GM23338 (cell line): ENCODE results near the gene ITPR2. TPM values are rescaled to one million over a fixed set of nuclear protein-coding genes. Genes with fewer than 3 reads are reported as not detected.

ENCODE experiments used
- ATAC-seq: fragments of 200-7000 bp; cut with Tn5 transposase; 3 replicates; pipeline ENCODE4 v1.9.1; 2020
- DNase-seq: peaks from one replicate; pipeline ENCODE4 v3.0.0-alpha.2; 2015; ENCODE audit warnings: low spot score
- H2AFZ ChIP-seq: fragments of 200-600 bp; sonication (generic); 2 replicates; pipeline ENCODE4 v1.8.0; 2016; ENCODE audit warnings: antibody characterized with exemption, mild to moderate bottlenecking, moderate library complexity
- H3F3A ChIP-seq: fragments of 200-600 bp; sonication (generic); replicated peaks from 2 replicates; pipeline ENCODE4 v1.8.0; 2017; ENCODE audit warnings: antibody characterized with exemption, mixed run types, low read depth
- H3K27ac ChIP-seq: fragments of 200-600 bp; sonication (generic); 2 replicates; pipeline ENCODE4 v1.6.1; 2016; ENCODE audit warnings: low read depth
- H3K27me3 ChIP-seq: fragments of 200-600 bp; sonication (generic); 2 replicates; pipeline ENCODE4 v1.8.0; 2016; ENCODE audit warnings: mild to moderate bottlenecking, mixed run types, moderate library complexity; ENCODE audit not compliant: insufficient read depth
- H3K36me3 ChIP-seq: fragments of 200-600 bp; sonication (generic); 2 replicates; pipeline ENCODE4 v1.8.0; 2016; ENCODE audit warnings: mild to moderate bottlenecking; ENCODE audit not compliant: insufficient read depth
- H3K4me1 ChIP-seq: fragments of 200-600 bp; sonication (generic); 2 replicates; pipeline ENCODE4 v1.8.0; 2016; ENCODE audit warnings: mild to moderate bottlenecking, moderate library complexity; ENCODE audit not compliant: insufficient read depth
- H3K4me2 ChIP-seq: fragments of 200-600 bp; sonication (generic); 2 replicates; pipeline ENCODE4 v1.7.1; 2017; ENCODE audit warnings: mixed run types
- H3K4me3 ChIP-seq: fragments of 200-600 bp; sonication (generic); 2 replicates; pipeline ENCODE4 v1.6.1; 2016; ENCODE audit warnings: mixed run types
- H3K79me2 ChIP-seq: fragments of 200-600 bp; sonication (generic); replicated peaks from 2 replicates; pipeline ENCODE4 v1.8.0; 2017; ENCODE audit warnings: mild to moderate bottlenecking; ENCODE audit not compliant: insufficient read depth
- H3K9me2 ChIP-seq: fragments of 200-600 bp; sonication (generic); 2 replicates; pipeline ENCODE4 v1.8.0; 2017; ENCODE audit not compliant: insufficient read depth
- H4K20me1 ChIP-seq: fragments of 200-600 bp; sonication (generic); replicated peaks from 2 replicates; pipeline ENCODE4 v1.8.0; 2017; ENCODE audit warnings: mild to moderate bottlenecking; ENCODE audit not compliant: insufficient read depth
- H3K27ac Mint-ChIP-seq: 2 replicates; pipeline ENCODE4 v1.8.0; 2020; ENCODE audit warnings: inconsistent platforms, mild to moderate bottlenecking, moderate library complexity, mixed read lengths
- H3K27me3 Mint-ChIP-seq: 3 replicates; pipeline ENCODE4 v1.8.0; 2022; ENCODE audit warnings: low read depth, mild to moderate bottlenecking, moderate library complexity, mixed read lengths, inconsistent platforms; ENCODE audit not compliant: insufficient read depth, poor library complexity
- H3K36me3 Mint-ChIP-seq: 3 replicates; pipeline ENCODE4 v1.8.0; 2021; ENCODE audit warnings: low read depth, mild to moderate bottlenecking, inconsistent platforms, moderate library complexity, mixed read lengths
- H3K4me1 Mint-ChIP-seq: 3 replicates; pipeline ENCODE4 v1.8.0; 2020; ENCODE audit warnings: mild to moderate bottlenecking, inconsistent platforms, mixed read lengths
- H3K4me3 Mint-ChIP-seq: 3 replicates; pipeline ENCODE4 v1.8.0; 2021; ENCODE audit warnings: moderate library complexity, mild to moderate bottlenecking, inconsistent platforms, mixed read lengths
- H3K9me3 Mint-ChIP-seq: 3 replicates; pipeline ENCODE4 v1.8.0; 2020; ENCODE audit warnings: moderate library complexity, mild to moderate bottlenecking, inconsistent platforms, mixed read lengths
- CREB1 ChIP-seq: fragments of 250-450 bp; sonication (Bioruptor Pico); IDR thresholded peaks from 2 replicates; pipeline ENCODE4 v1.5.0; 2020; ENCODE audit warnings: low read depth, mild to moderate bottlenecking, moderate library complexity
- CTCF ChIP-seq, 2 experiments: fragments of 200-600 bp in 1 of 2; sonication (generic) in 1 of 2; conservative IDR thresholded peaks; 2 replicates each; pipeline versions ENCODE4 v1.5.1 to v1.6.1; 2016 to 2017; ENCODE audit warnings: antibody characterized with exemption in 2 of 2, low read depth in 2 of 2, mild to moderate bottlenecking in 2 of 2, moderate library complexity in 1 of 2
- EZH2 ChIP-seq: fragments of 200-600 bp; sonication (generic); IDR thresholded peaks from one replicate; pipeline ENCODE4 v1.8.0; 2017; ENCODE audit warnings: antibody characterized with exemption, mild to moderate bottlenecking, low read depth; ENCODE audit not compliant: unreplicated experiment
- EZH2phosphoT487 ChIP-seq: fragments of 200-600 bp; sonication (generic); IDR thresholded peaks from one replicate; pipeline ENCODE4 v1.8.1; 2018; ENCODE audit warnings: antibody characterized with exemption; ENCODE audit not compliant: unreplicated experiment
- JUNB ChIP-seq: IDR thresholded peaks from one replicate; pipeline ENCODE4 v1.6.1; 2016; ENCODE audit warnings: antibody characterized with exemption; ENCODE audit not compliant: unreplicated experiment
- NANOG ChIP-seq: IDR thresholded peaks from 2 replicates; pipeline ENCODE4 v1.6.1; 2016; ENCODE audit warnings: antibody characterized with exemption, borderline replicate concordance
- POLR2AphosphoS5 ChIP-seq: IDR thresholded peaks from 2 replicates; pipeline ENCODE4 v1.6.1; 2016; ENCODE audit warnings: antibody characterized with exemption, low read depth
- REST ChIP-seq: IDR thresholded peaks from one replicate; pipeline ENCODE4 v1.6.1; 2018; ENCODE audit warnings: antibody characterized with exemption; ENCODE audit not compliant: unreplicated experiment
- STAT1 ChIP-seq: IDR thresholded peaks from one replicate; pipeline ENCODE4 v1.6.1; 2016; ENCODE audit warnings: antibody characterized with exemption; ENCODE audit not compliant: unreplicated experiment
- ZNF114 ChIP-seq: fragments of 250-450 bp; sonication (Bioruptor Pico); IDR thresholded peaks from 2 replicates; pipeline ENCODE4 v1.5.0; 2020; ENCODE audit warnings: mild to moderate bottlenecking, moderate library complexity
- ZNF331 ChIP-seq: fragments of 250-450 bp; sonication (Bioruptor Pico); IDR thresholded peaks from 2 replicates; pipeline ENCODE4 v1.5.0; 2020; ENCODE audit warnings: low read depth, mild to moderate bottlenecking, moderate library complexity
- ZNF462 ChIP-seq: fragments of 250-450 bp; sonication (Bioruptor Pico); IDR thresholded peaks from 2 replicates; pipeline ENCODE4 v1.5.0; 2020; ENCODE audit warnings: mild to moderate bottlenecking, moderate library complexity
- polyA plus RNA-seq: library from polyadenylated mRNA; unstranded; fragments of >200 nt; fragmentation: Nextera tagmentation; extraction: Ambion mirVana; gene quantifications from 2 replicates; pipeline ENCODE4 v1.2.1, GENCODE V29; 2016
- total RNA-seq: library from RNA; depleted of rRNA; stranded (reverse); fragments of >200 nt; shearing (Covaris generic); gene quantifications from 2 replicates; pipeline ENCODE4 v1.2.3, GENCODE V29; 2014
- TF ChIP-seq, protein P1 (sequence below): IDR thresholded peaks from 2 replicates; pipeline ENCODE4 v1.6.1; 2016; ENCODE audit warnings: antibody characterized with exemption

The ITPR2 gene
- total and polyA plus RNA-seq, 2 experiments from 2014 or later = 44.5 to 65.2 TPM

- Histone ChIP-seq H3K4me1 (0 out of 2 replicates have a peak, but pooled peaks cover 2% of the 10 kb centered on the region), H3K4me2 (no peak overlapping the region), H3K9me2 (no peaks in the 10 kb centered on the region), H3K4me3 (no peak overlapping the region), H3K27ac (no peak overlapping the region), H4K20me1 (no peaks in the 10 kb centered on the region), H3K27me3 (no peaks in the 10 kb centered on the region), H3K36me3 (no peaks in the 10 kb centered on the region), H3K79me2 (no peaks in the 10 kb centered on the region), H3F3A (no peaks in the 10 kb centered on the region), H2AFZ (no peak overlapping the region)
- Mint-ChIP-seq H3K4me3 (no peak overlapping the region), H3K27ac (no peak overlapping the region), H3K36me3 (peaks cover 3% of the 10 kb centered on the region; the same call in 1 of the 3 replicates), H3K9me3 (no peaks in the 10 kb centered on the region), H3K27me3 (peaks cover 1% of the 10 kb centered on the region), H3K4me1 (no peaks in the 10 kb centered on the region; the same call in none of the 3 replicates)
- no peak for TF ChIP-seq NANOG
- no peak for TF ChIP-seq CREB1 (CRISPR knock-in tag)
- TF ChIP-seq JUNB = no peak
- TF ChIP-seq CTCF (conservative IDR thresholded peaks at IDR 0.05; ENCODE audit: low read depth in 2 of 2) = no peak
- TF ChIP-seq STAT1 = no peak
- no peak for TF ChIP-seq POLR2AphosphoS5
- no peak for TF ChIP-seq EZH2
- TF ChIP-seq ZNF331 (CRISPR knock-in tag) = no peak
- TF ChIP-seq, protein P1, sequence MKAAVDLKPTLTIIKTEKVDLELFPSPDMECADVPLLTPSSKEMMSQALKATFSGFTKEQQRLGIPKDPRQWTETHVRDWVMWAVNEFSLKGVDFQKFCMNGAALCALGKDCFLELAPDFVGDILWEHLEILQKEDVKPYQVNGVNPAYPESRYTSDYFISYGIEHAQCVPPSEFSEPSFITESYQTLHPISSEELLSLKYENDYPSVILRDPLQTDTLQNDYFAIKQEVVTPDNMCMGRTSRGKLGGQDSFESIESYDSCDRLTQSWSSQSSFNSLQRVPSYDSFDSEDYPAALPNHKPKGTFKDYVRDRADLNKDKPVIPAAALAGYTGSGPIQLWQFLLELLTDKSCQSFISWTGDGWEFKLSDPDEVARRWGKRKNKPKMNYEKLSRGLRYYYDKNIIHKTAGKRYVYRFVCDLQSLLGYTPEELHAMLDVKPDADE = no peak
- no peak for TF ChIP-seq REST
- no peak for TF ChIP-seq ZNF114 (CRISPR knock-in tag)
- TF ChIP-seq ZNF462 = no peak
- TF ChIP-seq EZH2phosphoT487 = no peak
- DNase-seq = no peak
- ATAC-seq = no peak
Observed at GRCh38 chr12:26567126-26567525, 265.9 kb downstream of the ITPR2 start.
